Body of pancreas (tissue), 4 donors: ENCODE data around the gene POLR3C.
"Not testable (repeated sequence)": the region's sequence is repeated elsewhere in the genome, so short reads cannot be mapped to it uniquely, and the experiment has no call there.

ENCODE experiments used
- CTCF ChIP-seq, 7 experiments: fragments of 450-650 bp in 4 of 7; fragments of 200-600 bp in 3 of 7; sonication (generic) in 3 of 7; IDR thresholded peaks; one replicate each; pipeline ENCODE4 v1.5.1; 2016 to 2019; ENCODE audit warnings: antibody characterized with exemption in 7 of 7
- POLR2A ChIP-seq, 3 donors: fragments of 450-650 bp; IDR thresholded peaks; one replicate each; pipeline ENCODE4 v1.6.1; 2016; ENCODE audit warnings: antibody characterized with exemption in 3 of 3, mild to moderate bottlenecking in 2 of 3

DNA sequence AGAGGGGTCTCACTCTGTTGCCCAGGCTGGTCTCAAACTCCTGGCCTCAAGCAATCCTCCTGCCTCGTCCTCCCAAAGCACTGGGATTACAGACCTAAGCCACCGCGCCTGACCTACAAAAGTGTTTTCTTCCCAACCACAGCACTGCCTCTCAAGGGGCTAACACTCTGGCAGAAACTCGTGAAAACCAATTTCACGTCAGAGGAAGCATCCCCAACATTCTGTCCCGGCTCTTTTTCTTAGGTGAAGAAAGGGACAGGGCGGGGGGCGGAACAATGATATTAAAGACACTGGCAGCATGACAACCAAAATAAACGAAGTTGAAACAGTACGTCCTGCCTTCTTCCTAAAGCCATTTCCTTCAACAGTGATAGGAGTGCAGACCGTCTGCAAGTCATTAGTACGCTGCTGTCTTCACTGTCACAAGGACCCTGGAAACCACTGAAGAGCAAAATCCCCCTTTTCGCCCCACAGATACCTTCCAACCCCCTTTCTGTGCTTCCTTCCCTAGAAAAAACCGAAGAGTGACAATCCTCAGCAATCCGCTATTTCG, 1.1 kb upstream of the POLR3C start:
- TF ChIP-seq CTCF, POLR2A (IDR thresholded peaks at IDR 0.05): not testable (repeated sequence)
